H1 (cell line): ENCODE measurements around the gene DMBX1. TPM values are rescaled to one million over a fixed set of nuclear protein-coding genes. Genes with fewer than 3 reads are reported as not detected.

Experiments used
- CTCF ChIA-PET: fragments of 300-600 bp; sonication (Branson Sonifier 250); formaldehyde crosslinking; loops from one replicate; lab custom pipeline; 2021; ENCODE audit not compliant: partially characterized antibody; lab: Charles Lee
- POLR2A ChIA-PET: fragments of 300-600 bp; sonication (Branson Sonifier 250); formaldehyde crosslinking; loops from one replicate; lab custom pipeline; 2021; ENCODE audit warnings: inconsistent platforms; ENCODE audit not compliant: partially characterized antibody; lab: Charles Lee
- DNase-seq, 2 experiments: peaks; one replicate each; pipeline versions ENCODE4 v3.0.0 to v3.0.0-alpha.2; 2010 to 2022; ENCODE audit warnings: low spot score in 2 of 2, low read depth in 1 of 2, mixed read lengths in 1 of 2
- FAIRE-seq: peaks from 2 replicates; lab custom pipeline; 2011; peaks lifted over from hg19 to GRCh38; lab: Jason Lieb, UNC
- H2AFZ ChIP-seq: 2 replicates; pipeline ENCODE4 v1.8.1; 2012; ENCODE audit warnings: low read length, inconsistent platforms
- H2AK5ac ChIP-seq: 2 replicates; pipeline ENCODE4 v1.6.1; 2013; ENCODE audit warnings: low read depth, low read length
- H2BK120ac ChIP-seq: replicated peaks from 2 replicates; pipeline ENCODE3; 2013; ENCODE audit warnings: low read depth, low read length, inconsistent platforms
- H2BK12ac ChIP-seq: 2 replicates; pipeline ENCODE4 v1.6.1; 2013; ENCODE audit warnings: low read depth, low read length
- H2BK15ac ChIP-seq: 2 replicates; pipeline ENCODE4 v1.6.1; 2013; ENCODE audit warnings: low read length
- H2BK20ac ChIP-seq: 2 replicates; pipeline ENCODE4 v1.6.1; 2013; ENCODE audit warnings: low read length
- H2BK5ac ChIP-seq: 2 replicates; pipeline ENCODE4 v1.6.1; 2013; ENCODE audit warnings: low read depth, low read length
- H3K14ac ChIP-seq: 2 replicates; pipeline ENCODE4 v1.6.1; 2013; ENCODE audit warnings: inconsistent platforms; ENCODE audit not compliant: insufficient read length
- H3K18ac ChIP-seq: 2 replicates; pipeline ENCODE4 v1.6.1; 2013; ENCODE audit warnings: low read length; ENCODE audit errors: extremely low read depth
- H3K23ac ChIP-seq: 2 replicates; pipeline ENCODE4 v1.6.1; 2013; ENCODE audit warnings: inconsistent platforms; ENCODE audit not compliant: insufficient read length
- H3K23me2 ChIP-seq: 2 replicates; pipeline ENCODE4 v1.6.1; 2013; ENCODE audit warnings: low read depth, low read length
- H3K27ac ChIP-seq: 2 replicates; pipeline ENCODE4 v1.6.1; 2011; ENCODE audit warnings: low read depth, low read length, inconsistent platforms
- H3K27me3 ChIP-seq, 4 experiments: replicated peaks in 1 of 4; 1 replicate in 1 of 4; 2 replicates in 3 of 4; pipeline versions ENCODE4 v1.6.1 to v1.8.1; 2011 to 2013; ENCODE audit warnings: low read length in 3 of 4, mild to moderate bottlenecking in 3 of 4, inconsistent platforms in 2 of 4, mixed read lengths in 2 of 4, moderate library complexity in 1 of 4; ENCODE audit not compliant: control insufficient read depth in 3 of 4, insufficient read depth in 3 of 4; ENCODE audit errors: extremely low read depth in 1 of 4
- H3K36me3 ChIP-seq, 4 experiments: 2 replicates each; pipeline versions ENCODE4 v1.6.1 to v1.8.1; 2011 to 2013; ENCODE audit warnings: mild to moderate bottlenecking in 4 of 4, low read length in 3 of 4, moderate library complexity in 2 of 4, control low read depth in 1 of 4, inconsistent platforms in 1 of 4; ENCODE audit not compliant: insufficient read depth in 4 of 4, control insufficient read depth in 2 of 4
- H3K4ac ChIP-seq: replicated peaks from 2 replicates; pipeline ENCODE3; 2013; ENCODE audit warnings: low read length, low read depth, mixed read lengths, inconsistent platforms; ENCODE audit not compliant: insufficient read length
- H3K4me1 ChIP-seq, 4 experiments: replicated peaks in 1 of 4; 1 replicate in 1 of 4; 2 replicates in 3 of 4; pipeline versions ENCODE4 v1.6.1 to v1.8.1; 2011 to 2013; ENCODE audit warnings: low read length in 3 of 4, inconsistent platforms in 2 of 4, mixed read lengths in 1 of 4; ENCODE audit not compliant: insufficient read depth in 4 of 4, control insufficient read depth in 3 of 4
- H3K4me2 ChIP-seq, 2 experiments: 2 replicates each; pipeline versions ENCODE4 v1.6.1 to v1.8.1; 2011 to 2013; ENCODE audit warnings: low read depth in 2 of 2, low read length in 2 of 2, control low read depth in 1 of 2, inconsistent platforms in 1 of 2, mild to moderate bottlenecking in 1 of 2; ENCODE audit not compliant: insufficient read depth in 1 of 2
- H3K4me3 ChIP-seq, 4 experiments: fragments of 200-600, 300-600 bp in 1 of 4; sonication (generic), shearing (Covaris generic), sonication (Bioruptor Twin) in 1 of 4; 2 replicates each; pipeline versions ENCODE4 v1.5.1 to v1.8.1; 2011 to 2016; ENCODE audit warnings: low read length in 4 of 4, low read depth in 3 of 4, control low read depth in 2 of 4, inconsistent platforms in 2 of 4, mild to moderate bottlenecking in 2 of 4, mixed read lengths in 1 of 4, moderate library complexity in 1 of 4; ENCODE audit not compliant: insufficient read depth in 2 of 4; ENCODE audit errors: extremely low read depth in 1 of 4
- H3K56ac ChIP-seq: replicated peaks from 2 replicates; pipeline ENCODE3; 2013; ENCODE audit warnings: low read depth, mild to moderate bottlenecking, mixed read lengths, low read length, inconsistent platforms; ENCODE audit not compliant: insufficient read length
- H3K79me1 ChIP-seq: 2 replicates; pipeline ENCODE4 v1.6.1; 2013; ENCODE audit warnings: low read depth, low read length, control low read depth
- H3K79me2 ChIP-seq, 2 experiments: 2 replicates each; pipeline versions ENCODE4 v1.6.1 to v1.8.1; 2012 to 2013; ENCODE audit warnings: low read length in 2 of 2, mild to moderate bottlenecking in 2 of 2, inconsistent platforms in 1 of 2; ENCODE audit not compliant: insufficient read depth in 2 of 2, control insufficient read depth in 1 of 2
- H3K9ac ChIP-seq, 4 experiments: replicated peaks in 1 of 4; 1 replicate in 1 of 4; 2 replicates in 3 of 4; pipeline versions ENCODE4 v1.6.1 to v1.8.1; 2011 to 2013; ENCODE audit warnings: low read depth in 3 of 4, low read length in 3 of 4, control low read depth in 2 of 4, mild to moderate bottlenecking in 2 of 4, moderate library complexity in 2 of 4, inconsistent platforms in 1 of 4; ENCODE audit errors: extremely low read depth in 1 of 4
- H3K9me3 ChIP-seq, 2 experiments: 2 replicates each; pipeline versions ENCODE4 v1.6.1 to v1.8.1; 2012 to 2013; ENCODE audit warnings: mild to moderate bottlenecking in 2 of 2, moderate library complexity in 2 of 2, control low read depth in 1 of 2, inconsistent platforms in 1 of 2, low read depth in 1 of 2, low read length in 1 of 2, mixed read lengths in 1 of 2; ENCODE audit not compliant: insufficient read depth in 2 of 2
- H4K20me1 ChIP-seq, 2 experiments: replicated peaks in 1 of 2; 2 replicates each; pipeline versions ENCODE3 to v1.8.1; 2011 to 2013; ENCODE audit warnings: inconsistent platforms in 2 of 2, low read length in 2 of 2, mild to moderate bottlenecking in 1 of 2; ENCODE audit not compliant: insufficient read depth in 2 of 2, control insufficient read depth in 1 of 2
- H4K5ac ChIP-seq: 2 replicates; pipeline ENCODE4 v1.6.1; 2013; ENCODE audit warnings: low read length, low read depth, mixed read lengths, inconsistent platforms; ENCODE audit not compliant: insufficient read length
- H4K8ac ChIP-seq: 2 replicates; pipeline ENCODE4 v1.8.0; 2013; ENCODE audit warnings: mild to moderate bottlenecking, moderate library complexity, low read length, inconsistent platforms; ENCODE audit not compliant: insufficient read depth; ENCODE audit errors: extremely low read depth
- H4K91ac ChIP-seq: replicated peaks from 2 replicates; pipeline ENCODE3; 2013; ENCODE audit warnings: low read length, mixed read lengths, inconsistent platforms; ENCODE audit not compliant: insufficient read length
- NANOG ChIP-seq: IDR thresholded peaks from 2 replicates; pipeline ENCODE4 v1.6.1; 2011; ENCODE audit warnings: low read length, low read depth, mild to moderate bottlenecking, inconsistent platforms; ENCODE audit not compliant: insufficient read depth, poor library complexity, severe bottlenecking
- POLR2AphosphoS5 ChIP-seq: IDR thresholded peaks from 2 replicates; pipeline ENCODE4 v1.6.1; 2011; ENCODE audit warnings: low read depth, low read length
- SIX5 ChIP-seq: IDR thresholded peaks from 2 replicates; pipeline ENCODE4 v1.6.1; 2011; ENCODE audit warnings: mild to moderate bottlenecking, low read depth, low read length
- TAF1 ChIP-seq: IDR thresholded peaks from 2 replicates; pipeline ENCODE4 v1.6.1; 2011; ENCODE audit warnings: mild to moderate bottlenecking, low read depth, low read length
- WGBS, 2 experiments: shearing (Covaris generic) in 1 of 2; methylation state at CpG; one replicate each; pipeline versions ENCODE4 v1.1.6 to v1.1.7; 2013 to 2015; ENCODE audit warnings: low lambda C conversion rate in 2 of 2, mixed read lengths in 2 of 2, inconsistent platforms in 1 of 2, low coverage in 1 of 2, missing lambda C conversion rate in 1 of 2; ENCODE audit not compliant: insufficient replicate concordance in 2 of 2, insufficient coverage in 1 of 2, insufficient read length in 1 of 2; ENCODE audit errors: extremely low coverage in 1 of 2, missing lambda C conversion rate in 1 of 2; 5-methylcytosine and 5-hydroxymethylcytosine counted together
- polyA plus RNA-seq, 7 experiments: library from polyadenylated mRNA; depleted of rRNA in 3 of 7; stranded (reverse) in 5 of 7; unstranded in 2 of 7; fragments of >200 nt in 5 of 7; fragments of 200-250 nt in 2 of 7; gene quantifications; 1 replicate in 5 of 7; 2 replicates in 1 of 7; 4 replicates in 1 of 7; pipeline versions ENCODE4 v1.2.1 to v1.2.3, GENCODE V29; 2011 to 2013; ENCODE audit warnings: missing spikeins in 2 of 7, mixed read lengths in 2 of 7
- total RNA-seq: library from RNA; stranded (reverse); fragmentation: NEBNext Ultra II Directional; extraction: Animal tissue kit (Norgen Biotek cat#: 25700); gene quantifications from 2 replicates; pipeline ENCODE4 v1.2.1, GENCODE V29; 2021

Gene DMBX1
- total and polyA plus RNA-seq, 2 of the 8 experiments (the other 6 are each of a cell fraction or from before 2014, with no cell fraction given), result 0.23 to 0.30 TPM

DNA sequence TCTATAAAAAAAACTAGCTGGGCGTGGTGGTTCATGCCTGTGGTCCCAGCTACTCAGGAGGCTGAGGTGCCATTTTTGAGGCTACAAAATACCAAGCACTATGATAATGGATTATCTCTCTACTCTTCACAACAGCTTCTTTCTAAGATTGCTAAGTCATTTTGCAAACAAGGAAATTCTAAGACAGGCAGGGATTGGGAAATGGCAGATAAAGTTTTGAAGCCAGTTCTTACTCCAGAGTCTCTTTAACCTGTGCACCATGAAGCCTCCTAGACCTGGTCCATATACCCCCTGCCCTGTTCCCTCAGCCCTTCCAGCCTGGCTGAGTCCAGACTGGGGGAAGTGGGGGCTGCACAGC is 39.5 kb upstream of the DMBX1 start:
- no peaks in the 10 kb centered on the region for H3K79me1 ChIP-seq
- H2BK12ac ChIP-seq, result no peak overlapping the region
- no peak overlapping the region for H2BK20ac ChIP-seq
- H3K36me3 ChIP-seq, result no peaks in the 10 kb centered on the region
- H2BK5ac ChIP-seq, result no peak overlapping the region
- no peak overlapping the region for H2AFZ ChIP-seq
- H3K4ac ChIP-seq, result no peak overlapping the region
- H2AK5ac ChIP-seq, result no peak overlapping the region
- DNase-seq, result no peak
- no peak overlapping the region for H3K23ac ChIP-seq
- no peak overlapping the region for H2BK15ac ChIP-seq
- no peak overlapping the region for H3K18ac ChIP-seq
- H3K27ac ChIP-seq, result no peak overlapping the region
- no peak for TF ChIP-seq NANOG
- no peak for TF ChIP-seq TAF1
- TF ChIP-seq SIX5, result no peak
- no peak for TF ChIP-seq POLR2AphosphoS5
- TF ChIP-seq, all 59 proteins: peak for 0
- Histone ChIP-seq H4K91ac (no peak overlapping the region), H3K14ac (no peak overlapping the region), H4K5ac (no peak overlapping the region), H3K27me3 (peaks cover 62 to 90% (median 85%) of the 10 kb centered on the region in 4 experiments), H3K4me2 (no peak overlapping the region), H3K4me1 (peaks cover 8 to 31% (median 25%) of the 10 kb centered on the region in 4 experiments), H3K9ac (no peak overlapping the region), H4K8ac (no peak overlapping the region), H3K23me2 (peaks cover 12% of the 10 kb centered on the region), H3K4me3 (no peak overlapping the region), H2BK120ac (no peak overlapping the region), H3K56ac (no peak overlapping the region), H3K9me3 (no peaks in the 10 kb centered on the region), H3K79me2 (no peaks in the 10 kb centered on the region), H4K20me1 (peaks cover 6 to 9% of the 10 kb centered on the region in 2 experiments)
- ChIA-PET CTCF (interaction anchor here (0.6 to 20.4 kb wide), 17 partner anchors 8 to 276 kb away, joined by 3 to 497 read pairs (median 5); partner anchors contain the start of gene KNCN), POLR2A (interaction anchor here (0.7 to 3.9 kb wide), 5 partner anchors 10 to 76 kb away, joined by 3 to 20 read pairs (median 6); no protein-coding TSS in a partner anchor)
- FAIRE-seq, result no peak
- WGBS, 2 experiments, result 60% methylated on average over 1 of the region's 1 CpG; no CpG with 5 or more reads in 1 of the 2 experiments
